Activated CD8-positive, alpha-beta T cell treated with anti-CD3 and anti-CD28 coated beads for 36 hours (primary cell): ENCODE data around the gene FNIP1. TPM values are rescaled to one million over a fixed set of nuclear protein-coding genes. Genes with fewer than 3 reads are reported as not detected.
"Not testable (repeated sequence)": the region's sequence is repeated elsewhere in the genome, so short reads cannot be mapped to it uniquely, and the experiment has no call there.

ENCODE experiments used
- ATAC-seq: fragments of 200-7000 bp; cut with Tn5 transposase; one replicate; pipeline ENCODE4 v1.10.0; 2021; ENCODE audit warnings: mild to moderate bottlenecking, moderate library complexity
- CTCF ChIA-PET: fragments of 350-600 bp; sonication (Branson Sonifier 250); formaldehyde crosslinking; loops from one replicate; lab custom pipeline; 2021; ENCODE audit warnings: antibody characterized with exemption; lab: Charles Lee
- POLR2A ChIA-PET: fragments of 350-600 bp; sonication (Branson Sonifier 250); formaldehyde crosslinking; loops from one replicate; lab custom pipeline; 2021; ENCODE audit warnings: antibody characterized with exemption; lab: Charles Lee
- DNase-seq: peaks from one replicate; pipeline ENCODE4 v3.0.0-alpha.2; 2020
- H3K27ac Mint-ChIP-seq: one replicate; pipeline ENCODE4 v1.8.0; 2021; ENCODE audit warnings: mild to moderate bottlenecking, mixed read lengths
- H3K27me3 Mint-ChIP-seq: one replicate; pipeline ENCODE4 v1.8.0; 2021; ENCODE audit warnings: mixed read lengths
- H3K36me3 Mint-ChIP-seq: one replicate; pipeline ENCODE4 v1.8.0; 2021; ENCODE audit warnings: low read depth, mixed read lengths
- H3K4me1 Mint-ChIP-seq: one replicate; pipeline ENCODE4 v1.8.0; 2021; ENCODE audit warnings: low read depth, mixed read lengths
- H3K4me3 Mint-ChIP-seq: one replicate; pipeline ENCODE4 v1.8.0; 2021; ENCODE audit warnings: mild to moderate bottlenecking, moderate library complexity, mixed read lengths
- H3K9me3 Mint-ChIP-seq: one replicate; pipeline ENCODE4 v1.8.0; 2021; ENCODE audit warnings: mixed read lengths
- CTCF ChIP-seq: fragments of 200-600 bp; IDR thresholded peaks from one replicate; pipeline ENCODE4 v1.8.0; 2022; ENCODE audit warnings: antibody characterized with exemption, mild to moderate bottlenecking
- intact Hi-C: fragments of 100-400 bp; cut with micrococcal nuclease; formaldehyde crosslinking; loops from one replicate; pipeline ENCODE4 v1.10.0; 2022
- total RNA-seq, 2 experiments: library from RNA; stranded (reverse); gene quantifications; one replicate each; pipeline ENCODE4 v1.2.3, GENCODE V29; 2021

Gene FNIP1
- total RNA-seq, 2 experiments from 2014 or later = 15.9 to 16.0 TPM

- POLR2A ChIA-PET = no interaction called here
- TF ChIP-seq CTCF = no peak
- H3K9me3 Mint-ChIP-seq = peaks cover 3% of the 10 kb centered on the region
- H3K27ac Mint-ChIP-seq = no peak overlapping the region
- no peak for DNase-seq
- H3K4me1 Mint-ChIP-seq = peaks cover 57% of the 10 kb centered on the region
- CTCF ChIA-PET = interaction anchor here (1.0 to 1.8 kb wide), 2 partner anchors 169 to 380 kb away, joined by 3 to 4 read pairs; partner anchors contain the start of gene FNIP1
- no peaks in the 10 kb centered on the region for H3K27me3 Mint-ChIP-seq
- ATAC-seq = no peak
- H3K4me3 Mint-ChIP-seq = no peak overlapping the region
- intact Hi-C loops = no loop called here
- H3K36me3 Mint-ChIP-seq = peaks cover 23% of the 10 kb centered on the region
These were observed 169.5 kb downstream of the FNIP1 start for GRCh38 chr5:131627207-131627865.

DNA sequence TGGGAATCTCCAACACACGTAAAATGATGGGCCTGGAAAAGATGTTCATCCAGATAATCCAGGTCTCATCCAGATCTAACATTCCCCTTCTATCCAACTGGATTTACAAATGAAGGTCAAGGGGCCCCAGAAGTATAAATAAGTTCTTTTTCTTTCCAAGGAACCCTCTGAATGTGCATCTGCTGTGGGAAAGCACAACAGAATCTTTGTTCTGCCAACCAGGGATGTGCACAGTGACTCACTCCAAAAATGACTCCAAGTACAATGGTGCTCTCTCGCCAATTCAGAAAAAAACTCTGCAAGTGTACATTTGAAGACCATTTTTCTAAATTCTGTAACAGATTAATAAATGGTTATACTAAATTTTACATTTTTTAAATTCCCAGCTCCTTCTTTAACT, 174.2 kb downstream of the FNIP1 start:
- ATAC-seq (no peak), DNase-seq (no peak)
- TF ChIP-seq CTCF = no peak
- H3K36me3 Mint-ChIP-seq = peaks cover 22% of the 10 kb centered on the region
- H3K27ac Mint-ChIP-seq = no peak overlapping the region
- no peak overlapping the region for H3K4me3 Mint-ChIP-seq
- CTCF ChIA-PET = interaction anchor here (1.4 kb wide), 1 partner anchor 12 kb away, joined by 3 read pairs; no protein-coding TSS in a partner anchor
- peaks cover 61% of the 10 kb centered on the region for H3K4me1 Mint-ChIP-seq
- no peaks in the 10 kb centered on the region for H3K27me3 Mint-ChIP-seq
- peaks cover 3% of the 10 kb centered on the region for H3K9me3 Mint-ChIP-seq
- POLR2A ChIA-PET = no interaction called here
- intact Hi-C loops = no loop called here

GRCh38 chr5:131621164-131621563, 175.7 kb downstream of the FNIP1 start:
- ATAC-seq, H3K9me3 Mint-ChIP-seq, intact Hi-C loops, H3K27ac Mint-ChIP-seq, DNase-seq, POLR2A ChIA-PET, CTCF ChIA-PET, H3K4me3 Mint-ChIP-seq, H3K27me3 Mint-ChIP-seq: not testable (repeated sequence)
- peaks cover 30% of the 10 kb centered on the region for H3K36me3 Mint-ChIP-seq
- H3K4me1 Mint-ChIP-seq = peaks cover 60% of the 10 kb centered on the region

DNA sequence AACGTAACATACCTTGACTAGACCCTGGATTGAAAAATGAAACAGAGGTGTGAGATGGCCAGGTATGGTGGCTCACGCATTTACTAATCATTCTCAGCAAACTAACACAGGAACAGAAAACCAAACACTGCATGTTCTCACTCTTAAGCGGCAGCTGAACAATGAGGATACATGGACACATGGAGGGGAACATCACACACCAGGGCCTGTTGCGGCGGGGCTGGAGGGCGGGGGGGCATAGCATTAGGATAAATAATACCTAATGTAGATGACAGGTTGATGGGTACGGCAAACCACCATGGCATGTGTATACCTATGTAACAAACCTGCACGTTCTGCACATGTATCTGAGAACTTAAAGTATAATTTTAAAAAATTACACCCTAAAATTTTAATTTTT, 177.7 kb downstream of the FNIP1 start:
- H3K4me1 Mint-ChIP-seq = peaks cover 61% of the 10 kb centered on the region

GRCh38 chr5:131617140-131617822, 179.5 kb downstream of the FNIP1 start:
- TF ChIP-seq CTCF = no peak
- no peak overlapping the region for H3K4me3 Mint-ChIP-seq
- ChIA-PET CTCF (interaction anchor here (1.3 to 2.0 kb wide), 2 partner anchors 16 to 27 kb away, joined by 4 to 5 read pairs; no protein-coding TSS in a partner anchor), POLR2A (no interaction called here)
- intact Hi-C loops = no loop called here
- ATAC-seq (no peak), DNase-seq (no peak)
- peaks cover 15% of the 10 kb centered on the region for H3K9me3 Mint-ChIP-seq
- peaks cover 40% of the 10 kb centered on the region for H3K36me3 Mint-ChIP-seq
- H3K4me1 Mint-ChIP-seq = peaks cover 52% of the 10 kb centered on the region
- no peaks in the 10 kb centered on the region for H3K27me3 Mint-ChIP-seq
- H3K27ac Mint-ChIP-seq = no peak overlapping the region

More for the DNA sequence above, 177.7 kb downstream of the FNIP1 start:
- Mint-ChIP-seq H3K36me3 (peaks cover 37% of the 10 kb centered on the region), H3K9me3 (peaks cover 12% of the 10 kb centered on the region), H3K27ac (peak overlapping the region; percentile 35), H3K4me3 (no peak overlapping the region), H3K27me3 (no peaks in the 10 kb centered on the region)
- ATAC-seq (no peak), DNase-seq (no peak)
- CTCF ChIA-PET = interaction anchor here (1.7 kb wide), 1 partner anchor 29 kb away, joined by 4 read pairs; no protein-coding TSS in a partner anchor
- intact Hi-C loops = no loop called here
- POLR2A ChIA-PET = no interaction called here
- no peak for TF ChIP-seq CTCF
